Esophagus muscularis mucosa (tissue), 4 donors: ENCODE measurements around the gene MARK3. TPM values are rescaled to one million over a fixed set of nuclear protein-coding genes. Genes with fewer than 3 reads are reported as not detected.

Experiments
- DNase-seq: peaks from one replicate; pipeline ENCODE4 v3.0.0-alpha.2; 2017; ENCODE audit errors: extremely low spot score
- H3K27ac ChIP-seq, 4 donors: fragments of 200-600 bp; sonication (generic); replicated peaks in 1 of 4; 1 replicate in 3 of 4; 2 replicates in 1 of 4; pipeline ENCODE4 v1.5.1; 2016 to 2019; ENCODE audit warnings: mild to moderate bottlenecking in 1 of 4
- H3K27me3 ChIP-seq, 4 donors: fragments of 200-600 bp; sonication (generic); one replicate each; pipeline versions ENCODE4 v1.5.1 to v1.6.0; 2016 to 2019
- H3K36me3 ChIP-seq, 4 donors: fragments of 200-600 bp; sonication (generic); one replicate each; pipeline ENCODE4 v1.5.1; 2016 to 2019
- H3K4me1 ChIP-seq, 4 donors: fragments of 200-600 bp; sonication (generic); one replicate each; pipeline ENCODE4 v1.5.1; 2016 to 2019
- H3K4me3 ChIP-seq, 4 donors: fragments of 200-600 bp; sonication (generic); 1 replicate in 2 of 4; 2 replicates in 2 of 4; pipeline ENCODE4 v1.5.1; 2016 to 2019; ENCODE audit warnings: mild to moderate bottlenecking in 4 of 4, moderate library complexity in 1 of 4
- H3K9me3 ChIP-seq, 4 donors: fragments of 200-600 bp; sonication (generic); 1 replicate in 3 of 4; 2 replicates in 1 of 4; pipeline ENCODE4 v1.5.1; 2016 to 2019
- CTCF ChIP-seq, 3 experiments: fragments of 200-600 bp in 2 of 3; fragments of 450-650 bp in 1 of 3; sonication (generic) in 2 of 3; IDR thresholded peaks; one replicate each; pipeline ENCODE4 v1.5.1; 2017 to 2019; ENCODE audit warnings: antibody characterized with exemption in 3 of 3, mild to moderate bottlenecking in 2 of 3, moderate library complexity in 1 of 3
- EP300 ChIP-seq: sonication (generic); formaldehyde crosslinking; IDR thresholded peaks from one replicate; pipeline ENCODE4 v1.6.1; 2017; ENCODE audit warnings: antibody characterized with exemption
- POLR2A ChIP-seq: fragments of 450-650 bp; IDR thresholded peaks from one replicate; pipeline ENCODE4 v1.6.1; 2017; ENCODE audit warnings: antibody characterized with exemption, moderate library complexity, mild to moderate bottlenecking, low read depth
- POLR2AphosphoS5 ChIP-seq, 2 donors: sonication (generic); formaldehyde crosslinking; IDR thresholded peaks; one replicate each; pipeline ENCODE4 v1.6.1; 2017; ENCODE audit warnings: antibody characterized with exemption in 2 of 2
- WGBS: methylation state at CpG from one replicate; pipeline ENCODE4 v1.1.5; 2018; 5-methylcytosine and 5-hydroxymethylcytosine counted together
- intact Hi-C: fragments of 100-400 bp; cut with DNase I; formaldehyde crosslinking; loops from one replicate; pipeline ENCODE4 v1.15.1; 2023
- total RNA-seq, 4 donors: library from RNA; depleted of rRNA; stranded (reverse); fragments of >200 nt; gene quantifications; one replicate each; pipeline versions ENCODE4 v1.1.0 to v1.2.1, GENCODE V29; 2016

MARK3 gene
- total RNA-seq, 4 donors from 2014 or later, result 57.4 to 78.1 (median 68.1) TPM

- WGBS, result 19% methylated on average over 2 of the region's 2 CpGs
- no peak for DNase-seq
- intact Hi-C loops, result no loop called here
- Histone ChIP-seq H3K27ac (no peak overlapping the region), H3K4me1 (peaks cover 7 to 10% (median 8%) of the 10 kb centered on the region in 4 donors), H3K4me3 (no peak overlapping the region), H3K36me3 (no peaks in the 10 kb centered on the region), H3K27me3 (peaks cover 0 to 9% (median 0%) of the 10 kb centered on the region in 4 donors), H3K9me3 (no peaks in the 10 kb centered on the region)
- TF ChIP-seq CTCF (IDR thresholded peaks at IDR 0.05), result no peak
- no peak for TF ChIP-seq POLR2A
- TF ChIP-seq EP300, result no peak
- no peak for TF ChIP-seq POLR2AphosphoS5 (IDR thresholded peaks at IDR 0.05)
Measured at GRCh38 chr14:103380719-103381377, 4.4 kb upstream of the MARK3 start.

DNA sequence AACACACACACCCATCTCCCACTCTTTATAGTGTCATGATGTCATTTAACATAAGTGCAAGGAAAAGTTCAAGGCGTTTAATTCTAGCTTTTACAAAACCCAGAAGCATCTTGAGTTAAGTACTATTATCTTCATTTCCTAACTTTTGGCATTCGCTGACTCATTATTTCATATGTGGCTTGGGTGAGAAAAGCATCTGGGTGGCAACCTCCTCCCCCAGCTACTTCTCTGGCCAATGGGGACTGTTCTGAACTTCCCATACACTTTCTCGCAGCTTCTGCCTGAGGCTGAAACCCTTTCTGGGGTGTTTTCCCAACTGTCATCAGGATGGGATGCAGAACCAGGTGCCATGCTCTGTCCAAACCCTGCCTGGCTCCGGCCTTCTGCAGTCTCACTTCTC, 2.8 kb upstream of the MARK3 start:
- 70% methylated on average over 4 of the region's 4 CpGs for WGBS
- H3K27ac ChIP-seq, result no peak overlapping the region
- peaks cover 8 to 20% (median 15%) of the 10 kb centered on the region in 4 donors for H3K4me1 ChIP-seq
- no peaks in the 10 kb centered on the region for H3K36me3 ChIP-seq
- no peak for TF ChIP-seq CTCF (IDR thresholded peaks at IDR 0.05)
- no peak for TF ChIP-seq POLR2AphosphoS5 (IDR thresholded peaks at IDR 0.05)
- no peak for TF ChIP-seq POLR2A
- no peak for DNase-seq
- no peak overlapping the region for H3K4me3 ChIP-seq
- H3K9me3 ChIP-seq, result no peaks in the 10 kb centered on the region
- intact Hi-C loops, result no loop called here
- H3K27me3 ChIP-seq, result peaks cover 0 to 5% (median 0%) of the 10 kb centered on the region in 4 donors

DNA sequence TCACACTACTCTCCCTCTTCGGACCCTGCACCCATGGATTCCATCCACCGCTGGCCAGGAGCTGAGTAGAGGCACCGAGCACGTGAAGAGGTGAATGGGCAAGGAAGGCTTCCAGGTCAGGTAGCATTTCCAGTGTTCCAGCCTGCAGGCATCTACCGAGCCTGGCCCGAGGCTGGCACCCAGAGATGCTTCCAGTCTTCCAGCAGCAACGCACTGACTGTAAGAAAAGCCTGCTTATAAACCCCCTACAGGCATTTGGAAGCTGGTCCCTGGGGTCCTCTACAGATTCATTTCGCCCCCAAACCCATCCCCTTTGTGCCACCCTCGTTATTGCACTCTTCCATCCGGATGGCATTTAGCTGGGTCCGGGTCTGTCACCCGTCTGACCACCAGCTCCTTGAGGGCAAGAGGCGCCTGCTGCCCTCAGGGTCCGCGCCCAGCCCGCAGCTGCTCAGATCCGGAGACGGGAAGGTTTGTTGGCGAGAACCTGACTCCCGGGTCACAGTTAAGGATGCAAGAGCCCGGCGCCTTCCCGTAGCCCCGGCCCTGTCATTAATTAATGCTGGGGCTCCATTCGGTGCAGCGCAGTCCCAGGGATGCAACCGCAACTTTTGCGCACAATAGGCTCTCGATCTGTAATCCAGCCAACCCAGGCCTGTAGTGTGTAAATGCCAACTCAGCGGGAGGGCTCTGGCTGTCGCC, 614 bp upstream of the MARK3 start:
- DNase-seq, result no peak
- 4% methylated on average over 6 of the region's 31 CpGs for WGBS
- no peak for TF ChIP-seq CTCF (IDR thresholded peaks at IDR 0.05)
- no peak for TF ChIP-seq POLR2A
- no peak for TF ChIP-seq POLR2AphosphoS5 (IDR thresholded peaks at IDR 0.05)
- no peak for TF ChIP-seq EP300
- H3K4me3 ChIP-seq, result peak overlapping the region; percentile 90 to 99 (median 94)
- peaks cover 23 to 39% (median 36%) of the 10 kb centered on the region in 4 donors for H3K4me1 ChIP-seq
- H3K9me3 ChIP-seq, result no peaks in the 10 kb centered on the region
- H3K27ac ChIP-seq, result peak overlapping the region; percentile 98 to 100 (median 100)
- intact Hi-C loops, result loop anchor here (5.0 kb wide), 2 partner anchors 47 to 327 kb away; partner anchors contain the start of gene CDC42BPB
- peaks cover 0 to 5% (median 0%) of the 10 kb centered on the region in 4 donors for H3K27me3 ChIP-seq
- H3K36me3 ChIP-seq, result no peaks in the 10 kb centered on the region

- under 1% methylated on average over 35 of the region's 44 CpGs for WGBS
- TF ChIP-seq POLR2A (no peak), CTCF (IDR thresholded peaks at IDR 0.05) (no peak), POLR2AphosphoS5 (IDR thresholded peaks at IDR 0.05) (peak in 1 of 2 donors; percentile 31), EP300 (no peak)
Measured at GRCh38 chr14:103385929-103386712, 906 bp downstream of the MARK3 start.

More at GRCh38 chr14:103385929-103386712, 906 bp downstream of the MARK3 start:
- H3K27me3 ChIP-seq, result peaks cover 0 to 2% (median 0%) of the 10 kb centered on the region in 4 donors
- peak overlapping the region; percentile 90 to 99 (median 94) for H3K4me3 ChIP-seq
- H3K4me1 ChIP-seq, result peaks cover 31 to 52% (median 50%) of the 10 kb centered on the region in 4 donors
- H3K9me3 ChIP-seq, result no peaks in the 10 kb centered on the region
- no peak for DNase-seq
- peak overlapping the region; percentile 98 to 100 (median 100) for H3K27ac ChIP-seq
- H3K36me3 ChIP-seq, result no peaks in the 10 kb centered on the region
- intact Hi-C loops, result loop anchor here (5.0 kb wide), 2 partner anchors 49 to 329 kb away; partner anchors contain the start of gene CDC42BPB
